DMS79 treated with DMSO at 0.1 percent for 48 hours (cell line): Measurements from ENCODE around the gene WDR88.
"Not testable (repeated sequence)": the region's sequence is repeated elsewhere in the genome, so short reads cannot be mapped to it uniquely, and the experiment has no call there.

Experiments used
- DNase-seq: peaks from one replicate; lab custom pipeline; 2025; lab: John Stamatoyannopoulos, UW

WDR88 gene

GRCh38 chr19:33211794-33212435, 80.0 kb downstream of the WDR88 start:
- DNase-seq: no peak

DNA sequence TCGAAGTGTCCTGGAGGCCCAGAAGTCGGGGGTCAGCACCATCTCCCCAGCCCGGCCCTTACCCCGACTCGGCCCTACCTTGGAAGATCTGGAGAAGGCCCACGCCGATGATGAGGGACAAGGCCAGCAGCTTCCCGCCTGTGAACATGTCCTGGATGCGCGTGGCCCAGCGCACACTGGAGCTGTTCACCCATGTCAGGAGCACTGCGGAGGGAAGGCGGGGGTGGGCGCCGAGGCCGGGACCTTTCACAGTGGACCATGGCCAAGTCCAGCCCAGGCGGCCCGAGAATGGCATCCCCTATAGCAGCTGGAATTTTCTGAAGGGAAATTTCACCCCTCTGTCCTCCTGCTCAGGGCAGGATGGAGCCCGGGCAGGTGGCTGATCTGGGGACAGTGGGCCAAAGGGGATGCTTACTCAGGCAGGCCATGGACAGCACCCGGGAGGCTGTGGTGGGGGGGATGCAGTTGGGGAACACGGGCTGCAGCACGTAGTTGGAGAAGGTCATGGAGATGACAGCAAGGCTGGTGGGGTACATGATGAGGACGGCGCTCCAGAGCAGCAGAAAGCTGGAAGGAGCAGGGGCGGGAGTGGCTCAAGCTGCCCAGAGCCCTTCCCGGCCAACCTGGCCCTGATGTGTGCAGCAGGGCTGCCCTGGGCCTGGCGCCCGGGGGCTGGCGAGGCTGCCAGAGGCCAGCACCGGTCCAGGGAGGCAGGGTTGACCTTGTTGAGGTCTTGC, 80.7 kb downstream of the WDR88 start:
- DNase-seq: no peak

- no peak for DNase-seq
Measured at GRCh38 chr19:33214596-33214995, 82.7 kb downstream of the WDR88 start.

- no peak for DNase-seq
Measured at GRCh38 chr19:33215438-33216197, 83.7 kb downstream of the WDR88 start.

GRCh38 chr19:33216198-33216830, 84.4 kb downstream of the WDR88 start:
- DNase-seq: no peak

DNA sequence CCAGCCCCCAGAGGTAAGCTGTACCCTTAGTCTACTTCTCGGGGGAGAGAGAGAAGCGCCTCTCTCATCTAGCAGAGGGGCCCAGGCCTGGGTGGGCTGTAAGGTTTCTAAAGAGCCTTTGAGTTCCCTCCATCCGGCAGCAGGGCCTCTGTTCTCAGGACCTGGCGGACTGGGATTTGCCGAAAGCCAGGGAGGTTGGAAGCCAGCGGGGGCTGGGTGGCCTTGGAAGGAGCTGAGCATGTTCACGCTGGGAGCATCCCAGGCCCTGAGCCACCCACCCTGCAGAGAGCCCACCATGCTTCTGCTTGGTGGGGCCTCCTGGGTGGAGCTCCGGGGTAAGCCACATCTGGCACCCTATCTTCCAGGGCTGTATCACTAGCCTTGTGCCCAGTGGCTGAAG, 86.0 kb downstream of the WDR88 start:
- no peak for DNase-seq

- no peak for DNase-seq
Measured at GRCh38 chr19:33219261-33219815, 87.4 kb downstream of the WDR88 start.

DNA sequence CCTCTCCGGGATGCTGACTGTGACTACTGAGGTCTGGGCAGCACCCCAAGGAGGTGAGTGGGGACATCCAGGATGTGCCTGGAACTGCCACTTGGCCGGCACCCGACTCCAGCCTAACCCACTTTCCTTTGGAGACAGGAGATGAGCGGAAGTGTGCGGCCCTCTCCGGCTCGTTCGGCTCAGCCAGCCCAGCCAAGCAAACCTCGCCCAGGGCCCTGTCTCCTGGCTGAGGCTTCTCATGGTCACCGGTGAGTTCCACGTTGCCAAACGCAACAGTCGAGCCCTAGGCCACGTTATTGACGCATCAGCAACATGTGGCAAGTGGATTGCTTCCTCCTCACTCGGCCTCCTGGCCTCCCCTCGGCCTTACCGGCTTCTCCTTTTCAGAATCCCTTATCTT, 88.2 kb downstream of the WDR88 start:
- no peak for DNase-seq

DNA sequence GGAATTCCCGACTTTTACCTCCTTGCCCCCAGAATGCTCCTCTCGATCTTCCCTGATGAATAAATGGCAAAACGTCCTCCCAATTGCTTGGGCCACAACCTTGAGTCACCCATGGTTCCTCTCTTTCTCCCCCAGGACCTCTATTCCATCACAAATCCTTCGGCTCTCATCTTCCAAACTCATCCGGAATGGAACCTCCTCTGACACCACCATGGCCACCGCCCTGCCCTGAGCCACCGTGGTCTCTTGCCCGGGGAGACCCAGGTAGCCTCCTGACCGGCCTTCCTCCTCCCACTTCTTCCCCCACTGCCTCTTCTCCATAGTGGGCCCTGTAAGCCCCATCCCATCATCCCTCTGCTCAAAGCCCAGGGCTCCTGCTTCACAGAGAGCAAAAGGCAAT, 88.8 kb downstream of the WDR88 start:
- DNase-seq: no peak

- no peak for DNase-seq
Measured at GRCh38 chr19:33221638-33222037, 89.7 kb downstream of the WDR88 start.

DNA sequence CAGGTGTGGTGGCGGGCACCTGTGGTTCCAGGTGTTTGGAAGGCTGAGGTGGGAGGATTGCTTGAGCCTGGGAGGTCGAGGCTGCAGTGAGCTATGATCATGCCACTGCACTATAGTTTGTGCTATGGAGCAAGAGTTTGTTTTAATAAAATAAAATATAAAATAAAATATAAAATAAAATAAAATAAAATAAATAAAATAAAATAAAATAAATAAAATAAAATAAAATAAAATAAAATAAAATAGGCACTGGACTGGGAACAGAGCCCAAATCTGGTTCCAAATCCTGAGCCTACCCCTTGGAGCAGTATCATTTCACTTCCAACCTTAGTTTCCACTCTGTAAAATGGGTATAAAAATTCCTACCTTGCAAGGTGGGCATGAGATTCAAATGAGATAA, 90.3 kb downstream of the WDR88 start:
- not testable (repeated sequence) for DNase-seq

DNA sequence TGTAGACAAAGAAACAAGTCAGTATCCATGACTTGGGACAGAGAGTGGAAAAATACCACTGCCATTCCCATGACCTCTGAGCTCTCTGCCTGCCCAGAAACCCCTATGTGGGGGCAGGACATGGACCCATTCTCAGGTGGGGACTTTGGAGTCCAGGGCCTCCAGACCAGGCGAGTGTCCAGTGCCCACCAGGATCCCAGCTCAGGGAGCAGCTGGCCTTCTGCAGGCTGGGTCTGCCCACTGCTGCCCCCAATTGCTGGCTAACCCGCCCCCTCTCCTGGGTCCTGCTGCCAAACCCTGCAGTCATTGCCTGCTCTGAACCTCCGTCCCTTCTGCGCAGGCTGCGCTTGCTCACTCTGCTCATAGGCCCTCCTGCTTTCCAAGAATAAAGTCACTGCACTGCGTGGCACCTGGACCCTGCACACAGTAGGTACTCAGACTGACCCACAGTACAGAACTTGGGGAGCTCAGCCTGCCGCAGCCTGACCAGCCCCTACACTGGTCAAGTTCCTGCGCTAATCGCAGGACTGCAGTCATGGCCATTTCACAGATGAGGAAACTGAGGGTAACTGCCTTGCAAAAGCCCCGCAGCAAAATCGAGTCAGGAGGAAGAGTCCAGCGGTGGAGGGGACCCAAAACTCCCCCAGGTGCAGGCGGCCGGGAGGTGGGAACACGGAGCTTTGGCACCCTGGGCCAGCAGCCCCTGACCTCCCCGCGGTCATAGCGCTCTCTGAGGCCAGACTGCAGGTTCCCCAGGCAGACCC, 93.0 kb downstream of the WDR88 start:
- no peak for DNase-seq
